HG03571 (cell line): ENCODE results near the gene NTNG2.

Source experiments
- ATAC-seq: cut with Tn5 transposase; IDR thresholded peaks from one replicate; pipeline ENCODE4 v1.9.1; 2021; ENCODE audit not compliant: unreplicated experiment

The NTNG2 gene

GRCh38 chr9:132201139-132201538 is 39.3 kb downstream of the NTNG2 start:
- no peak for ATAC-seq

- ATAC-seq = no peak
Measured at GRCh38 chr9:132201780-132202703, 40.2 kb downstream of the NTNG2 start.

GRCh38 chr9:132204883-132205282 is 43.0 kb downstream of the NTNG2 start:
- ATAC-seq = no peak

GRCh38 chr9:132207215-132207614 is 45.4 kb downstream of the NTNG2 start:
- no peak for ATAC-seq

GRCh38 chr9:132207839-132208615 is 46.2 kb downstream of the NTNG2 start:
- ATAC-seq = no peak

GRCh38 chr9:132209228-132209627 is 47.4 kb downstream of the NTNG2 start:
- ATAC-seq = no peak

- ATAC-seq = no peak
Measured at GRCh38 chr9:132210472-132211145, 48.8 kb downstream of the NTNG2 start.

- ATAC-seq = no peak
Measured at GRCh38 chr9:132211570-132211969, 49.7 kb downstream of the NTNG2 start.

- no peak for ATAC-seq
Measured at GRCh38 chr9:132214027-132214622, 52.3 kb downstream of the NTNG2 start.

GRCh38 chr9:132216861-132217619 is 55.2 kb downstream of the NTNG2 start:
- no peak for ATAC-seq

GRCh38 chr9:132218208-132218607 is 56.4 kb downstream of the NTNG2 start:
- no peak for ATAC-seq

- ATAC-seq = no peak
Measured at GRCh38 chr9:132221941-132222340, 60.1 kb downstream of the NTNG2 start.

GRCh38 chr9:132224645-132225044 is 62.8 kb downstream of the NTNG2 start:
- ATAC-seq = no peak

- ATAC-seq = no peak
Measured at GRCh38 chr9:132226571-132227430, 64.9 kb downstream of the NTNG2 start.

- ATAC-seq = no peak
Measured at GRCh38 chr9:132228062-132228461, 66.2 kb downstream of the NTNG2 start.

- ATAC-seq = no peak
Measured at GRCh38 chr9:132230605-132231004, 68.7 kb downstream of the NTNG2 start.

- ATAC-seq = no peak
Measured at GRCh38 chr9:132231019-132231701, 69.3 kb downstream of the NTNG2 start.

GRCh38 chr9:132232522-132232921 is 70.7 kb downstream of the NTNG2 start:
- ATAC-seq = no peak

GRCh38 chr9:132233138-132233537 is 71.3 kb downstream of the NTNG2 start:
- no peak for ATAC-seq
